Neural cell (in vitro differentiated cells): ENCODE data around the gene SFMBT2. TPM values are rescaled to one million over a fixed set of nuclear protein-coding genes. Genes with fewer than 3 reads are reported as not detected.

ENCODE experiments used
- H2AFZ ChIP-seq: fragments of 200-600, 300-800 bp; sonication (generic), shearing (Covaris generic); 2 replicates; pipeline ENCODE4 v1.6.0; 2014; ENCODE audit warnings: low read depth, mild to moderate bottlenecking, antibody characterized with exemption, low read length, moderate library complexity
- H3F3A ChIP-seq: fragments of 200-600 bp; shearing (Covaris generic); 2 replicates; pipeline ENCODE4 v1.6.1; 2016; ENCODE audit warnings: mild to moderate bottlenecking, moderate library complexity, mixed read lengths, antibody characterized with exemption, low read length; ENCODE audit not compliant: insufficient read depth, poor library complexity, severe bottlenecking
- H3K27ac ChIP-seq: fragments of 200-600, 300-800 bp; sonication (generic), shearing (Covaris generic); 2 replicates; pipeline ENCODE4 v1.5.1; 2014; ENCODE audit warnings: mild to moderate bottlenecking, low read length, moderate library complexity
- H3K27me3 ChIP-seq: fragments of 300-800, 200-600 bp; sonication (generic), shearing (Covaris generic); 2 replicates; pipeline ENCODE4 v1.6.0; 2014; ENCODE audit warnings: mild to moderate bottlenecking, low read depth, low read length, moderate library complexity; ENCODE audit not compliant: insufficient read depth
- H3K36me3 ChIP-seq: fragments of 300-800, 200-600 bp; sonication (generic), shearing (Covaris generic); 2 replicates; pipeline ENCODE4 v1.5.1; 2014; ENCODE audit warnings: mild to moderate bottlenecking, antibody characterized with exemption, low read length, moderate library complexity; ENCODE audit not compliant: insufficient read depth
- H3K4me2 ChIP-seq: fragments of 300-800, 200-600 bp; sonication (generic), shearing (Covaris generic); 2 replicates; pipeline ENCODE4 v1.6.0; 2014; ENCODE audit warnings: mild to moderate bottlenecking, low read length
- H3K4me3 ChIP-seq: fragments of 300-800, 200-600 bp; sonication (generic), shearing (Covaris generic); 2 replicates; pipeline ENCODE4 v1.5.1; 2014; ENCODE audit warnings: mild to moderate bottlenecking, low read length, moderate library complexity
- H3K79me2 ChIP-seq: fragments of 200-600 bp; shearing (Covaris generic); replicated peaks from 2 replicates; pipeline ENCODE4 v1.6.0; 2014; ENCODE audit warnings: mild to moderate bottlenecking, low read length, moderate library complexity; ENCODE audit not compliant: insufficient read depth
- H3K9ac ChIP-seq: fragments of 300-800, 200-600 bp; sonication (generic), shearing (Covaris generic); 2 replicates; pipeline ENCODE4 v1.6.1; 2016; ENCODE audit warnings: mild to moderate bottlenecking, low read length, mixed read lengths
- H3K9me2 ChIP-seq: fragments of 200-600 bp; shearing (Covaris generic); 2 replicates; pipeline ENCODE4 v1.6.1; 2016; ENCODE audit warnings: mild to moderate bottlenecking, low read length, mixed read lengths; ENCODE audit not compliant: insufficient read depth
- H3K9me3 ChIP-seq: fragments of 200-600, 300-800 bp; sonication (generic), shearing (Covaris generic); 2 replicates; pipeline ENCODE4 v1.6.1; 2016; ENCODE audit warnings: mild to moderate bottlenecking, mixed run types, low read length, moderate library complexity, mixed read lengths
- H4K20me1 ChIP-seq: fragments of 200-600 bp; shearing (Covaris generic); 2 replicates; pipeline ENCODE4 v1.6.1; 2016; ENCODE audit warnings: mild to moderate bottlenecking, mixed run types; ENCODE audit not compliant: insufficient read depth
- CTCF ChIP-seq: fragments of 450-650 bp; IDR thresholded peaks from 2 replicates; pipeline ENCODE4 v1.5.1; 2014; ENCODE audit warnings: antibody characterized with exemption, mild to moderate bottlenecking, moderate library complexity; ENCODE audit not compliant: poor library complexity, severe bottlenecking
- EP300 ChIP-seq: fragments of 450-650 bp; conservative IDR thresholded peaks from 2 replicates; pipeline ENCODE4 v1.6.1; 2014; ENCODE audit warnings: antibody characterized with exemption, mild to moderate bottlenecking, moderate library complexity; ENCODE audit not compliant: poor library complexity, severe bottlenecking
- EZH2 ChIP-seq: fragments of 200-600, 300-800 bp; shearing (Covaris generic), sonication (generic); IDR thresholded peaks from 2 replicates; pipeline ENCODE4 v1.6.1; 2014; ENCODE audit warnings: antibody characterized with exemption, low read length, borderline replicate concordance, mild to moderate bottlenecking; ENCODE audit not compliant: insufficient read depth, poor library complexity, severe bottlenecking
- MXI1 ChIP-seq: fragments of 450-650 bp; conservative IDR thresholded peaks from 2 replicates; pipeline ENCODE4 v1.6.1; 2014; ENCODE audit warnings: antibody characterized with exemption, mild to moderate bottlenecking; ENCODE audit not compliant: poor library complexity, severe bottlenecking
- POLR2AphosphoS5 ChIP-seq: IDR thresholded peaks from 2 replicates; pipeline ENCODE4 v1.6.1; 2012
- RAD21 ChIP-seq: fragments of 450-650 bp; conservative IDR thresholded peaks from 2 replicates; pipeline ENCODE4 v1.6.1; 2014; ENCODE audit warnings: antibody characterized with exemption, mild to moderate bottlenecking, moderate library complexity
- REST ChIP-seq: IDR thresholded peaks from 2 replicates; pipeline ENCODE4 v1.6.1; 2012; ENCODE audit warnings: borderline replicate concordance
- SMC3 ChIP-seq: fragments of 450-650 bp; conservative IDR thresholded peaks from 2 replicates; pipeline ENCODE4 v1.6.1; 2014; ENCODE audit warnings: antibody characterized with exemption, mild to moderate bottlenecking, moderate library complexity; ENCODE audit not compliant: poor library complexity
- TAF1 ChIP-seq: IDR thresholded peaks from 2 replicates; pipeline ENCODE4 v1.6.1; 2012; ENCODE audit warnings: low read depth
- polyA plus RNA-seq: library from polyadenylated mRNA; depleted of rRNA; stranded (reverse); fragments of >200 nt; gene quantifications from 2 replicates; pipeline ENCODE4 v1.2.3, GENCODE V29; 2014

SFMBT2 gene
- polyA plus RNA-seq, 1 donor from 2014 or later, result 1.3 TPM

- H3F3A ChIP-seq, result no peaks in the 10 kb centered on the region
- no peaks in the 10 kb centered on the region for H3K27me3 ChIP-seq
- H4K20me1 ChIP-seq, result no peaks in the 10 kb centered on the region
- H3K9ac ChIP-seq, result no peak overlapping the region
- TF ChIP-seq CTCF (no peak), TAF1 (no peak), REST (no peak), EZH2 (no peak), EP300 (no peak), POLR2AphosphoS5 (no peak), MXI1 (no peak), RAD21 (no peak), SMC3 (no peak)
- no peaks in the 10 kb centered on the region for H3K9me3 ChIP-seq
- H3K4me3 ChIP-seq, result no peak overlapping the region
- no peaks in the 10 kb centered on the region for H3K36me3 ChIP-seq
- H2AFZ ChIP-seq, result no peak overlapping the region
- H3K4me2 ChIP-seq, result no peak overlapping the region
- no peaks in the 10 kb centered on the region for H3K79me2 ChIP-seq
- no peak overlapping the region for H3K27ac ChIP-seq
- no peaks in the 10 kb centered on the region for H3K9me2 ChIP-seq
Measured at GRCh38 chr10:7319632-7320031, 91.2 kb downstream of the SFMBT2 start.

GRCh38 chr10:7318836-7319235 is 92.0 kb downstream of the SFMBT2 start:
- Histone ChIP-seq H3K9ac (no peak overlapping the region), H3K4me3 (no peak overlapping the region), H3K4me2 (no peak overlapping the region), H3K9me2 (no peaks in the 10 kb centered on the region), H3K27ac (no peak overlapping the region), H3K36me3 (no peaks in the 10 kb centered on the region), H4K20me1 (no peaks in the 10 kb centered on the region), H3K9me3 (no peaks in the 10 kb centered on the region), H3F3A (no peaks in the 10 kb centered on the region), H3K27me3 (no peaks in the 10 kb centered on the region), H3K79me2 (no peaks in the 10 kb centered on the region), H2AFZ (no peak overlapping the region)
- TF ChIP-seq TAF1, result no peak
- TF ChIP-seq POLR2AphosphoS5, result no peak
- no peak for TF ChIP-seq RAD21
- TF ChIP-seq CTCF, result no peak
- no peak for TF ChIP-seq EP300
- no peak for TF ChIP-seq MXI1
- no peak for TF ChIP-seq EZH2
- TF ChIP-seq SMC3, result no peak
- no peak for TF ChIP-seq REST
